Neural progenitor cell (in vitro differentiated cells): Measurements from ENCODE around the gene HSPA12B. TPM values are rescaled to one million over a fixed set of nuclear protein-coding genes. Genes with fewer than 3 reads are reported as not detected.

Source experiments
- DNase-seq: peaks from one replicate; pipeline ENCODE4 v3.0.0-alpha.2; 2016; ENCODE audit warnings: low spot score
- H2AFZ ChIP-seq: fragments of 200-600 bp; sonication (generic); replicated peaks from 2 replicates; pipeline ENCODE4 v1.6.1; 2016; ENCODE audit warnings: antibody characterized with exemption
- H3F3A ChIP-seq: fragments of 200-600 bp; sonication (generic); 2 replicates; pipeline ENCODE4 v1.6.1; 2016; ENCODE audit warnings: antibody characterized with exemption, low read depth
- H3K27ac ChIP-seq: fragments of 200-600 bp; sonication (generic); 2 replicates; pipeline ENCODE4 v1.5.1; 2016; ENCODE audit warnings: mild to moderate bottlenecking
- H3K27me3 ChIP-seq: fragments of 200-600 bp; sonication (generic); 2 replicates; pipeline ENCODE4 v1.6.1; 2016; ENCODE audit warnings: mild to moderate bottlenecking, moderate library complexity
- H3K36me3 ChIP-seq: fragments of 200-600 bp; sonication (generic); 2 replicates; pipeline ENCODE4 v1.5.1; 2016
- H3K4me1 ChIP-seq: fragments of 200-600 bp; sonication (generic); 2 replicates; pipeline ENCODE4 v1.6.1; 2016; ENCODE audit warnings: mixed run types
- H3K4me2 ChIP-seq: fragments of 200-600 bp; sonication (generic); 2 replicates; pipeline ENCODE4 v1.6.1; 2016
- H3K4me3 ChIP-seq: fragments of 200-600 bp; sonication (generic); 2 replicates; pipeline ENCODE4 v1.5.1; 2016
- H3K79me2 ChIP-seq: fragments of 200-600 bp; sonication (generic); 2 replicates; pipeline ENCODE4 v1.6.1; 2016; ENCODE audit warnings: low read depth
- H3K9ac ChIP-seq: fragments of 200-600 bp; sonication (generic); 2 replicates; pipeline ENCODE4 v1.6.1; 2016
- H3K9me3 ChIP-seq: fragments of 200-600 bp; sonication (generic); 2 replicates; pipeline ENCODE4 v1.5.1; 2016; ENCODE audit warnings: low read depth
- H4K20me1 ChIP-seq: fragments of 200-600 bp; sonication (generic); 2 replicates; pipeline ENCODE4 v1.6.1; 2016; ENCODE audit warnings: low read depth
- H3K27ac Mint-ChIP-seq: 3 replicates; pipeline ENCODE4 v1.8.0; 2021; ENCODE audit warnings: mixed read lengths
- H3K27me3 Mint-ChIP-seq: 2 replicates; pipeline ENCODE4 v1.8.0; 2022; ENCODE audit warnings: low read depth, mild to moderate bottlenecking, inconsistent platforms, moderate library complexity, mixed read lengths; ENCODE audit not compliant: insufficient read depth
- H3K36me3 Mint-ChIP-seq: 3 replicates; pipeline ENCODE4 v1.8.0; 2021; ENCODE audit warnings: mixed read lengths
- H3K4me1 Mint-ChIP-seq: 3 replicates; pipeline ENCODE4 v1.8.0; 2021; ENCODE audit warnings: mixed read lengths
- H3K4me3 Mint-ChIP-seq: 3 replicates; pipeline ENCODE4 v1.8.0; 2021; ENCODE audit warnings: mild to moderate bottlenecking, moderate library complexity, mixed read lengths
- H3K9me3 Mint-ChIP-seq: 3 replicates; pipeline ENCODE4 v1.8.0; 2020; ENCODE audit warnings: mixed read lengths
- CTCF ChIP-seq: fragments of 200-600 bp; sonication (generic); IDR thresholded peaks from 2 replicates; pipeline ENCODE4 v1.5.1; 2017; ENCODE audit warnings: antibody characterized with exemption, mild to moderate bottlenecking
- EZH2 ChIP-seq: fragments of 200-600 bp; sonication (generic); IDR thresholded peaks from 2 replicates; pipeline ENCODE4 v1.6.1; 2017; ENCODE audit warnings: antibody characterized with exemption, mild to moderate bottlenecking, moderate library complexity
- EZH2phosphoT487 ChIP-seq: fragments of 200-600 bp; sonication (generic); IDR thresholded peaks from 2 replicates; pipeline ENCODE4 v1.6.1; 2017; ENCODE audit warnings: antibody characterized with exemption
- total RNA-seq: library from RNA; depleted of rRNA; stranded (reverse); fragments of >200 nt; gene quantifications from 2 replicates; pipeline ENCODE4 v1.2.3, GENCODE V29; 2015; ENCODE audit warnings: low replicate concordance

The HSPA12B gene
- total RNA-seq, 1 donor from 2014 or later = 0.15 TPM

- H3K27me3 Mint-ChIP-seq = peaks cover 38% of the 10 kb centered on the region
- Histone ChIP-seq H2AFZ (peak overlapping the region; percentile 56), H3K27ac (no peak overlapping the region), H3F3A (peaks cover 26% of the 10 kb centered on the region), H3K79me2 (no peaks in the 10 kb centered on the region), H3K9me3 (no peaks in the 10 kb centered on the region), H3K4me3 (peak overlapping the region; percentile 45), H4K20me1 (peaks cover 25% of the 10 kb centered on the region), H3K27me3 (peaks cover 62% of the 10 kb centered on the region), H3K4me1 (peaks cover 4% of the 10 kb centered on the region), H3K4me2 (peak overlapping the region; percentile 82), H3K36me3 (no peaks in the 10 kb centered on the region), H3K9ac (no peak overlapping the region)
- peaks cover 13% of the 10 kb centered on the region for H3K4me1 Mint-ChIP-seq
- peaks cover 11% of the 10 kb centered on the region for H3K36me3 Mint-ChIP-seq
- no peak overlapping the region for H3K27ac Mint-ChIP-seq
- TF ChIP-seq EZH2 = peak; percentile 91
- TF ChIP-seq CTCF = no peak
- TF ChIP-seq EZH2phosphoT487 = peak; percentile 87
- DNase-seq = peak; percentile 87
- H3K9me3 Mint-ChIP-seq = peaks cover 6% of the 10 kb centered on the region
- H3K4me3 Mint-ChIP-seq = peak overlapping the region; percentile 74
These were observed 19.3 kb downstream of the HSPA12B start for GRCh38 chr20:3751675-3752385.

GRCh38 chr20:3752386-3752759, 19.9 kb downstream of the HSPA12B start:
- DNase-seq = no peak
- no peaks in the 10 kb centered on the region for H3K79me2 ChIP-seq
- H4K20me1 ChIP-seq = peaks cover 25% of the 10 kb centered on the region
- peaks cover 13% of the 10 kb centered on the region for H3K36me3 Mint-ChIP-seq
- peak overlapping the region; percentile 74 for H3K4me3 Mint-ChIP-seq
- peak overlapping the region; percentile 82 for H3K4me2 ChIP-seq
- H3K27ac ChIP-seq = no peak overlapping the region
- H3F3A ChIP-seq = peaks cover 26% of the 10 kb centered on the region
- peaks cover 57% of the 10 kb centered on the region for H3K27me3 ChIP-seq
- H3K9ac ChIP-seq = no peak overlapping the region
- peaks cover 6% of the 10 kb centered on the region for H3K9me3 Mint-ChIP-seq
- peak overlapping the region; percentile 56 for H2AFZ ChIP-seq
- H3K36me3 ChIP-seq = no peaks in the 10 kb centered on the region
- peaks cover 4% of the 10 kb centered on the region for H3K4me1 ChIP-seq
- H3K4me3 ChIP-seq = peak overlapping the region; percentile 45
- H3K9me3 ChIP-seq = no peaks in the 10 kb centered on the region
- TF ChIP-seq EZH2 = no peak
- no peak for TF ChIP-seq CTCF
- TF ChIP-seq EZH2phosphoT487 = no peak
- H3K27me3 Mint-ChIP-seq = peaks cover 33% of the 10 kb centered on the region
- H3K4me1 Mint-ChIP-seq = peaks cover 13% of the 10 kb centered on the region
- no peak overlapping the region for H3K27ac Mint-ChIP-seq

- no peaks in the 10 kb centered on the region for H3K79me2 ChIP-seq
- no peak overlapping the region for H2AFZ ChIP-seq
- H3K27ac ChIP-seq = no peak overlapping the region
- peaks cover 25% of the 10 kb centered on the region for H4K20me1 ChIP-seq
- H3K36me3 ChIP-seq = no peaks in the 10 kb centered on the region
- peak; percentile 85 for DNase-seq
- Mint-ChIP-seq H3K4me3 (no peak overlapping the region), H3K9me3 (peaks cover 6% of the 10 kb centered on the region), H3K4me1 (peaks cover 13% of the 10 kb centered on the region), H3K36me3 (peaks cover 18% of the 10 kb centered on the region), H3K27me3 (peaks cover 27% of the 10 kb centered on the region), H3K27ac (no peak overlapping the region)
- no peak overlapping the region for H3K9ac ChIP-seq
- H3F3A ChIP-seq = peaks cover 26% of the 10 kb centered on the region
- H3K9me3 ChIP-seq = no peaks in the 10 kb centered on the region
- no peak overlapping the region for H3K4me3 ChIP-seq
- TF ChIP-seq EZH2phosphoT487 (no peak), CTCF (peak; percentile 78)
- no peak overlapping the region for H3K4me2 ChIP-seq
- peaks cover 49% of the 10 kb centered on the region for H3K27me3 ChIP-seq
- H3K4me1 ChIP-seq = peaks cover 4% of the 10 kb centered on the region
These were observed 20.6 kb downstream of the HSPA12B start for GRCh38 chr20:3753098-3753497.
